ENCODE measurements around the gene FAM241B. TPM values are rescaled to one million over a fixed set of nuclear protein-coding genes. Genes with fewer than 3 reads are reported as not detected.
A peak's percentile ranks its signal among the peaks of the same experiment; 100 is the strongest.

FAM241B gene
- total RNA-seq, 1 experiment from 2014 or later = 24.4 TPM

DNA sequence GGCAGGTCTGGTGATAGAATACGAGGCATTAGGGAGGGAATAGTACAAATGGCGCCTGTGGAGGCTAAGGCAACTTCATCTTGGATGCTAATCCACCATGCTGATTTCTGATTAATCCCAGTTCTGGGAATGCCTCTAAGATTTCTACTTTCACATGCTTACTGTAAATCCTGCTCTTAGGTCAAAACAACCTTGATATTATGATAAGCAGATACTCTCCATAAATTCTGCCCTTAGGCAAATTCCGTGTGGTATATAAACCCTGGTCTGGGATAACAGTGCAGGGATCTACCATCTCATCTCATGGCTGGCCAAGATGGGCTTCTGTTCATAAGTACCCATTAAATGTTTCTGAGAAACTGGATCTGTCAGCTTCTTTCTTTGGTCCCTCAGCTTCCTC lies 45.4 kb upstream of the FAM241B start (continued):
- TF ChIP-seq, protein P1, sequence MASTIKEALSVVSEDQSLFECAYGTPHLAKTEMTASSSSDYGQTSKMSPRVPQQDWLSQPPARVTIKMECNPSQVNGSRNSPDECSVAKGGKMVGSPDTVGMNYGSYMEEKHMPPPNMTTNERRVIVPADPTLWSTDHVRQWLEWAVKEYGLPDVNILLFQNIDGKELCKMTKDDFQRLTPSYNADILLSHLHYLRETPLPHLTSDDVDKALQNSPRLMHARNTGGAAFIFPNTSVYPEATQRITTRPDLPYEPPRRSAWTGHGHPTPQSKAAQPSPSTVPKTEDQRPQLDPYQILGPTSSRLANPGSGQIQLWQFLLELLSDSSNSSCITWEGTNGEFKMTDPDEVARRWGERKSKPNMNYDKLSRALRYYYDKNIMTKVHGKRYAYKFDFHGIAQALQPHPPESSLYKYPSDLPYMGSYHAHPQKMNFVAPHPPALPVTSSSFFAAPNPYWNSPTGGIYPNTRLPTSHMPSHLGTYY (CRISPR knock-in tag; IDR thresholded peaks at IDR 0.05) = no peak
- no peak for TF ChIP-seq ZNF396 (CRISPR knock-in tag; IDR thresholded peaks at IDR 0.05; ENCODE audit: borderline replicate concordance)
- no peak for TF ChIP-seq SMAD3 (CRISPR knock-in tag; IDR thresholded peaks at IDR 0.05; ENCODE audit: borderline replicate concordance)

DNA sequence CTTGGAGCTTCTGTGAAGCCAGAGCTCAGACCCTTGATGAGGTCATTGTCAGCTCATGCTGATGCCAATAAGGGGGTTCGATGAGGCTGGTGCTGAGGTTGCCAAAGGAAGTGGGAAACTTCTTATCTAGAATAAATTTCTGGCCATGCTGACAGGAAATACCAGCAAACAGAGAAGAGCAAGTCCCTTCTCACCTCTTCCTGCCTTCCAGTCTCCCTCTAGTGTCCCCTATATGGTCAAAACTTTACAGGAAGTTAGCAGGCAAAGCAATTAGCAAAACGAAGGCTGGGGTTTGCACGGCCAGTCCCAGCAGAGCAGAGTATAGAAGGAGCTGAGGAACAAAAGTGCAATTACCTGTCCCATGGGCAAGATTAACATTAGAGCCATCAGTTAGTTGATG lies 41.7 kb upstream of the FAM241B start:
- peaks cover 8% of the 10 kb centered on the region for H3K4me1 Mint-ChIP-seq
- H3K27me3 Mint-ChIP-seq (ENCODE audit: low read depth) = peaks cover 18% of the 10 kb centered on the region
- TF ChIP-seq, protein P2, sequence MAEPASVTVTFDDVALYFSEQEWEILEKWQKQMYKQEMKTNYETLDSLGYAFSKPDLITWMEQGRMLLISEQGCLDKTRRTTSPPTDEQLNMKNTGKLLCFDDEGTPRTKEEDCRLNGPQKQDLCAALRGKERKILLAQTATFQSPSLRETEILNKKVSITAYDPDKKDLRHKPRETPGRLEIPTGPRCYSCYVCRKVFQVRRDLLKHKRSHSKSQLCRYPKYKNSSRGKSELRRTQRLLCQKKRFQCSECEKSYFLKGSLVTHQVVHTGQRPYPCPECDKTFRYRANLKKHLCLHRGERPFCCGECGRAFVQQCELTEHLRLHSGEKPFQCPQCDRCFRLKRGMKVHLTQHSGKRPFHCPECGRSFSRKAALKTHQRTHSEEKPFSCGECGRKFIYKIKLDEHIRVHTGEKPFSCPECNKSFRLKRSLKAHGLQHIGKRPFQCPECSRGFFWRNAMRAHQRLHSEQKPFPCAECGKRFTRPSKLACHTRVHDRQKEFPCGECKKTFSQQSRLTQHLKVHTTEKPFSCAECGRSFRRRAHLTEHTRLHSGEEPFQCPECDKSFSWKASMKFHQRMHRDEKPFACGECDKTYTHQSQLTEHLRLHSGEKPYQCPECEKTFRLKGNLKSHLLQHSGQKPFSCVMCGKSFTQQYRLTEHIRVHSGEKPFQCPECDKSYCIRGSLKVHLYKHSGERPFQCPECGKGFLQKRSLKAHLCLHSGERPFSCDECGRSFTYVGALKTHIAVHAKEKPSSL (CRISPR knock-in tag; conservative IDR thresholded peaks at IDR 0.05) = no peak
- TF ChIP-seq TCF7 (CRISPR knock-in tag; IDR thresholded peaks at IDR 0.05; ENCODE audit: low read depth) (no peak), ZNF219 (CRISPR knock-in tag; IDR thresholded peaks at IDR 0.05; ENCODE audit: borderline replicate concordance) (no peak), EMX1 (CRISPR knock-in tag; IDR thresholded peaks at IDR 0.05) (no peak)
- no peak overlapping the region for H3K27ac Mint-ChIP-seq
- H3K36me3 Mint-ChIP-seq = no peaks in the 10 kb centered on the region
- POLR2A ChIA-PET = no interaction called here
- no peak overlapping the region for H3K4me3 Mint-ChIP-seq
- peaks cover 12% of the 10 kb centered on the region for H3K9me3 Mint-ChIP-seq
- ATAC-seq (peak; percentile 85), DNase-seq (ENCODE audit: low spot score) (no peak)
- CTCF ChIA-PET = interaction anchor here (1.7 to 2.1 kb wide), 3 partner anchors 41 to 72 kb away, joined by 5 to 17 read pairs (median 9); no protein-coding TSS in a partner anchor

DNA sequence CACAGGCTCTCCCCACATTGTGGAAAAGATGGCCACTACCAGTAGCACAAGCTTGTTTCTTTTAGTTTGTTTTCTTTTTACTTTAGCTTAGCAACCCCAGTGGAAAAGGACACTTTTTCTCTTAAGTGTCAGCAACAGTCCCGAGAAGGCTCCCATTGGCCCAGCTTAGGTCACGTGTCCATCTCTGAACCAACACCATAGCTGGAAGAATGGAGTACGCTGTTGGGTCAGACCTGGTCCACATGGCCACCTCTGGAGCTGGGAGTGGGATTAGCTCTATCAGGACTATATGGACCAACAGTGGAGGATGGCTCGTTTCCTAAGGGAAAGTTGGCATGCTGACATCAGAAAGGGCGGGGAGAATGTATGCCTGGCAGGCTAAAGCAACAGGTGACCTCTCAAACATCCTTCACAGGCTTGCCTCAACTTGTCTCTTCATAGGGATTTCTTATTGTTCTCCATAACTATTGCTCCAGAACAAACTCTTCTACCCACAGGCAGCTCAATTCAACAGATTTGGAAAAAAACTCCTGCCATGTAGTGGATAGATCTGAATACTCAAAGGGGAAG lies 29.2 kb upstream of the FAM241B start:
- Mint-ChIP-seq H3K4me3 (no peak overlapping the region), H3K27ac (no peak overlapping the region), H3K9me3 (peaks cover 23% of the 10 kb centered on the region), H3K36me3 (no peaks in the 10 kb centered on the region), H3K4me1 (peaks cover 14% of the 10 kb centered on the region), H3K27me3 (ENCODE audit: low read depth) (peaks cover 23% of the 10 kb centered on the region)
- no peak for DNase-seq (ENCODE audit: low spot score)
- TF ChIP-seq, protein P3, sequence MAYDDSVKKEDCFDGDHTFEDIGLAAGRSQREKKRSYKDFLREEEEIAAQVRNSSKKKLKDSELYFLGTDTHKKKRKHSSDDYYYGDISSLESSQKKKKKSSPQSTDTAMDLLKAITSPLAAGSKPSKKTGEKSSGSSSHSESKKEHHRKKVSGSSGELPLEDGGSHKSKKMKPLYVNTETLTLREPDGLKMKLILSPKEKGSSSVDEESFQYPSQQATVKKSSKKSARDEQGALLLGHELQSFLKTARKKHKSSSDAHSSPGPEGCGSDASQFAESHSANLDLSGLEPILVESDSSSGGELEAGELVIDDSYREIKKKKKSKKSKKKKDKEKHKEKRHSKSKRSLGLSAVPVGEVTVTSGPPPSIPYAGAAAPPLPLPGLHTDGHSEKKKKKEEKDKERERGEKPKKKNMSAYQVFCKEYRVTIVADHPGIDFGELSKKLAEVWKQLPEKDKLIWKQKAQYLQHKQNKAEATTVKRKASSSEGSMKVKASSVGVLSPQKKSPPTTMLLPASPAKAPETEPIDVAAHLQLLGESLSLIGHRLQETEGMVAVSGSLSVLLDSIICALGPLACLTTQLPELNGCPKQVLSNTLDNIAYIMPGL (CRISPR knock-in tag; IDR thresholded peaks at IDR 0.05) = no peak
- TF ChIP-seq, protein P4, sequence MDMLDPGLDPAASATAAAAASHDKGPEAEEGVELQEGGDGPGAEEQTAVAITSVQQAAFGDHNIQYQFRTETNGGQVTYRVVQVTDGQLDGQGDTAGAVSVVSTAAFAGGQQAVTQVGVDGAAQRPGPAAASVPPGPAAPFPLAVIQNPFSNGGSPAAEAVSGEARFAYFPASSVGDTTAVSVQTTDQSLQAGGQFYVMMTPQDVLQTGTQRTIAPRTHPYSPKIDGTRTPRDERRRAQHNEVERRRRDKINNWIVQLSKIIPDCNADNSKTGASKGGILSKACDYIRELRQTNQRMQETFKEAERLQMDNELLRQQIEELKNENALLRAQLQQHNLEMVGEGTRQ (CRISPR knock-in tag; IDR thresholded peaks at IDR 0.05) = peak; percentile 61
- peak; percentile 69 for ATAC-seq
- CTCF ChIA-PET = interaction anchor here (0.8 kb wide), 1 partner anchor 85 kb away, joined by 3 read pairs; no protein-coding TSS in a partner anchor
- POLR2A ChIA-PET = no interaction called here

DNA sequence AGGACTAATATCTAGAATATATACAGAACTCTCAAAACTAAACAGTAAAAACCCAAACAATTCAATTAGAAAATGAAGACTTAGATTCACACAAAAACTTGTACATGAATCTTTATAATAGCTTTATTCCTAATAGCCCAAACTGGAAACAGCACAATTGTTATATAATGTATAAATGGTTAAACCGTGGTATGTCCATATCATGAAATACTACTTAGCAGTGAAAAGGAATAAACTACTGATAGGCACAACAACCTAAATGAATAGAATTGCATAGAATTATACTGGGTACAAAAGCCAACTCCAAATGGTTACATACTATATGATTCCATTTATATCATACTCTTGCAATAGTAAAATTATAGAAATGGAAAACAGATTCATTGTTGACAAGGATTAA lies 21.0 kb upstream of the FAM241B start:
- ATAC-seq = no peak
- Mint-ChIP-seq H3K27ac (no peak overlapping the region), H3K27me3 (ENCODE audit: low read depth) (peaks cover 11% of the 10 kb centered on the region), H3K4me3 (no peak overlapping the region), H3K36me3 (peaks cover under 1% of the 10 kb centered on the region), H3K4me1 (peaks cover 4% of the 10 kb centered on the region; the same call in 1 of the 2 replicates), H3K9me3 (peaks cover 39% of the 10 kb centered on the region)
- no peak for DNase-seq (ENCODE audit: low spot score)
- ChIA-PET POLR2A (no interaction called here), CTCF (interaction anchor here (1.9 kb wide), 1 partner anchor 94 kb away, joined by 4 read pairs; no protein-coding TSS in a partner anchor)
- no peak for TF ChIP-seq KAT7 (CRISPR knock-in tag; IDR thresholded peaks at IDR 0.05; ENCODE audit: borderline replicate concordance)
- TF ChIP-seq, protein P5, sequence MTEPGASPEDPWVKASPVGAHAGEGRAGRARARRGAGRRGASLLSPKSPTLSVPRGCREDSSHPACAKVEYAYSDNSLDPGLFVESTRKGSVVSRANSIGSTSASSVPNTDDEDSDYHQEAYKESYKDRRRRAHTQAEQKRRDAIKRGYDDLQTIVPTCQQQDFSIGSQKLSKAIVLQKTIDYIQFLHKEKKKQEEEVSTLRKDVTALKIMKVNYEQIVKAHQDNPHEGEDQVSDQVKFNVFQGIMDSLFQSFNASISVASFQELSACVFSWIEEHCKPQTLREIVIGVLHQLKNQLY (CRISPR knock-in tag; IDR thresholded peaks at IDR 0.05) = no peak
- no peak for TF ChIP-seq RELA (CRISPR knock-in tag; IDR thresholded peaks at IDR 0.05; ENCODE audit: borderline replicate concordance)
- TF ChIP-seq, protein P6, sequence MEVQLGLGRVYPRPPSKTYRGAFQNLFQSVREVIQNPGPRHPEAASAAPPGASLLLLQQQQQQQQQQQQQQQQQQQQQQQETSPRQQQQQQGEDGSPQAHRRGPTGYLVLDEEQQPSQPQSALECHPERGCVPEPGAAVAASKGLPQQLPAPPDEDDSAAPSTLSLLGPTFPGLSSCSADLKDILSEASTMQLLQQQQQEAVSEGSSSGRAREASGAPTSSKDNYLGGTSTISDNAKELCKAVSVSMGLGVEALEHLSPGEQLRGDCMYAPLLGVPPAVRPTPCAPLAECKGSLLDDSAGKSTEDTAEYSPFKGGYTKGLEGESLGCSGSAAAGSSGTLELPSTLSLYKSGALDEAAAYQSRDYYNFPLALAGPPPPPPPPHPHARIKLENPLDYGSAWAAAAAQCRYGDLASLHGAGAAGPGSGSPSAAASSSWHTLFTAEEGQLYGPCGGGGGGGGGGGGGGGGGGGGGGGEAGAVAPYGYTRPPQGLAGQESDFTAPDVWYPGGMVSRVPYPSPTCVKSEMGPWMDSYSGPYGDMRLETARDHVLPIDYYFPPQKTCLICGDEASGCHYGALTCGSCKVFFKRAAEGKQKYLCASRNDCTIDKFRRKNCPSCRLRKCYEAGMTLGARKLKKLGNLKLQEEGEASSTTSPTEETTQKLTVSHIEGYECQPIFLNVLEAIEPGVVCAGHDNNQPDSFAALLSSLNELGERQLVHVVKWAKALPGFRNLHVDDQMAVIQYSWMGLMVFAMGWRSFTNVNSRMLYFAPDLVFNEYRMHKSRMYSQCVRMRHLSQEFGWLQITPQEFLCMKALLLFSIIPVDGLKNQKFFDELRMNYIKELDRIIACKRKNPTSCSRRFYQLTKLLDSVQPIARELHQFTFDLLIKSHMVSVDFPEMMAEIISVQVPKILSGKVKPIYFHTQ (CRISPR knock-in tag; IDR thresholded peaks at IDR 0.05) = no peak
- no peak for TF ChIP-seq ATF1 (CRISPR knock-in tag; IDR thresholded peaks at IDR 0.05)
- TF ChIP-seq, protein P7, sequence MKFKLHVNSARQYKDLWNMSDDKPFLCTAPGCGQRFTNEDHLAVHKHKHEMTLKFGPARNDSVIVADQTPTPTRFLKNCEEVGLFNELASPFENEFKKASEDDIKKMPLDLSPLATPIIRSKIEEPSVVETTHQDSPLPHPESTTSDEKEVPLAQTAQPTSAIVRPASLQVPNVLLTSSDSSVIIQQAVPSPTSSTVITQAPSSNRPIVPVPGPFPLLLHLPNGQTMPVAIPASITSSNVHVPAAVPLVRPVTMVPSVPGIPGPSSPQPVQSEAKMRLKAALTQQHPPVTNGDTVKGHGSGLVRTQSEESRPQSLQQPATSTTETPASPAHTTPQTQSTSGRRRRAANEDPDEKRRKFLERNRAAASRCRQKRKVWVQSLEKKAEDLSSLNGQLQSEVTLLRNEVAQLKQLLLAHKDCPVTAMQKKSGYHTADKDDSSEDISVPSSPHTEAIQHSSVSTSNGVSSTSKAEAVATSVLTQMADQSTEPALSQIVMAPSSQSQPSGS (CRISPR knock-in tag; IDR thresholded peaks at IDR 0.05; ENCODE audit: borderline replicate concordance, low read depth) = no peak
- TF ChIP-seq JUN (CRISPR knock-in tag; IDR thresholded peaks at IDR 0.05) = no peak

All from WTC11 (cell line).